ENCODE data around the gene DTWD2.
"Not testable (repeated sequence)": the region's sequence is repeated elsewhere in the genome, so short reads cannot be mapped to it uniquely, and the experiment has no call there.

GRCh38 chr5:118952306-118952705 is 36.0 kb downstream of the DTWD2 start:
- not testable (repeated sequence) for TF ChIP-seq CTCF (IDR thresholded peaks at IDR 0.05); POLR2AphosphoS5 (IDR thresholded peaks at IDR 0.05; ENCODE audit: low read depth, low read length); SIN3A (IDR thresholded peaks at IDR 0.05; ENCODE audit: borderline replicate concordance, insufficient read depth, low read depth, low read length)
- TF ChIP-seq, protein P1, sequence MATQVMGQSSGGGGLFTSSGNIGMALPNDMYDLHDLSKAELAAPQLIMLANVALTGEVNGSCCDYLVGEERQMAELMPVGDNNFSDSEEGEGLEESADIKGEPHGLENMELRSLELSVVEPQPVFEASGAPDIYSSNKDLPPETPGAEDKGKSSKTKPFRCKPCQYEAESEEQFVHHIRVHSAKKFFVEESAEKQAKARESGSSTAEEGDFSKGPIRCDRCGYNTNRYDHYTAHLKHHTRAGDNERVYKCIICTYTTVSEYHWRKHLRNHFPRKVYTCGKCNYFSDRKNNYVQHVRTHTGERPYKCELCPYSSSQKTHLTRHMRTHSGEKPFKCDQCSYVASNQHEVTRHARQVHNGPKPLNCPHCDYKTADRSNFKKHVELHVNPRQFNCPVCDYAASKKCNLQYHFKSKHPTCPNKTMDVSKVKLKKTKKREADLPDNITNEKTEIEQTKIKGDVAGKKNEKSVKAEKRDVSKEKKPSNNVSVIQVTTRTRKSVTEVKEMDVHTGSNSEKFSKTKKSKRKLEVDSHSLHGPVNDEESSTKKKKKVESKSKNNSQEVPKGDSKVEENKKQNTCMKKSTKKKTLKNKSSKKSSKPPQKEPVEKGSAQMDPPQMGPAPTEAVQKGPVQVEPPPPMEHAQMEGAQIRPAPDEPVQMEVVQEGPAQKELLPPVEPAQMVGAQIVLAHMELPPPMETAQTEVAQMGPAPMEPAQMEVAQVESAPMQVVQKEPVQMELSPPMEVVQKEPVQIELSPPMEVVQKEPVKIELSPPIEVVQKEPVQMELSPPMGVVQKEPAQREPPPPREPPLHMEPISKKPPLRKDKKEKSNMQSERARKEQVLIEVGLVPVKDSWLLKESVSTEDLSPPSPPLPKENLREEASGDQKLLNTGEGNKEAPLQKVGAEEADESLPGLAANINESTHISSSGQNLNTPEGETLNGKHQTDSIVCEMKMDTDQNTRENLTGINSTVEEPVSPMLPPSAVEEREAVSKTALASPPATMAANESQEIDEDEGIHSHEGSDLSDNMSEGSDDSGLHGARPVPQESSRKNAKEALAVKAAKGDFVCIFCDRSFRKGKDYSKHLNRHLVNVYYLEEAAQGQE (IDR thresholded peaks at IDR 0.05; ENCODE audit: insufficient read depth in 1 of 2, low read depth in 2 of 2, low read length in 1 of 2), result not testable (repeated sequence)
